Keratinocyte (primary cell): ENCODE results near the gene PHKA2. TPM values are rescaled to one million over a fixed set of nuclear protein-coding genes. Genes with fewer than 3 reads are reported as not detected.
"Not testable (repeated sequence)": the region's sequence is repeated elsewhere in the genome, so short reads cannot be mapped to it uniquely, and the experiment has no call there.

Experiments used
- DNase-seq: peaks from one replicate; pipeline ENCODE4 v3.0.0-alpha.2; 2011; ENCODE audit warnings: low read depth, missing footprints, low spot score
- FAIRE-seq: peaks from 2 replicates; lab custom pipeline; 2011; peaks lifted over from hg19 to GRCh38; lab: Jason Lieb, UNC
- H2AFZ ChIP-seq: 2 replicates; pipeline ENCODE4 v1.6.0; 2012; ENCODE audit warnings: low read length, control low read depth, inconsistent platforms; ENCODE audit not compliant: control insufficient read depth
- H3K27ac ChIP-seq: 2 replicates; pipeline ENCODE4 v1.5.1; 2011; ENCODE audit warnings: low read length; ENCODE audit not compliant: control insufficient read depth, insufficient read depth
- H3K27me3 ChIP-seq: 3 replicates; pipeline ENCODE4 v1.6.0; 2011; ENCODE audit warnings: low read length; ENCODE audit not compliant: control insufficient read depth, insufficient read depth; ENCODE audit errors: extremely low read depth
- H3K36me3 ChIP-seq, 2 experiments: 2 replicates in 1 of 2; 3 replicates in 1 of 2; pipeline ENCODE4 v1.5.1; 2011; ENCODE audit warnings: low read length in 2 of 2, mild to moderate bottlenecking in 1 of 2; ENCODE audit not compliant: control insufficient read depth in 2 of 2, insufficient read depth in 2 of 2; ENCODE audit errors: extremely low read depth in 1 of 2
- H3K4me1 ChIP-seq: 3 replicates; pipeline ENCODE4 v1.5.1; 2011; ENCODE audit warnings: low read length; ENCODE audit not compliant: control insufficient read depth, insufficient read depth; ENCODE audit errors: extremely low read depth
- H3K4me2 ChIP-seq: 3 replicates; pipeline ENCODE4 v1.6.0; 2011; ENCODE audit warnings: low read depth, low read length; ENCODE audit not compliant: control insufficient read depth, insufficient read depth; ENCODE audit errors: extremely low read depth
- H3K4me3 ChIP-seq, 3 experiments: fragments of 200-600 bp in 1 of 3; sonication (generic) in 1 of 3; 2 replicates in 2 of 3; 3 replicates in 1 of 3; pipeline ENCODE4 v1.5.1; 2011 to 2016; ENCODE audit warnings: low read length in 3 of 3, mild to moderate bottlenecking in 3 of 3, control low read depth in 2 of 3, inconsistent platforms in 1 of 3, low read depth in 1 of 3, mixed read lengths in 1 of 3, mixed run types in 1 of 3, moderate library complexity in 1 of 3; ENCODE audit not compliant: control insufficient read depth in 2 of 3, insufficient read depth in 2 of 3; ENCODE audit errors: extremely low read depth in 1 of 3
- H3K79me2 ChIP-seq: 2 replicates; pipeline ENCODE4 v1.6.0; 2012; ENCODE audit warnings: low read length; ENCODE audit not compliant: control insufficient read depth, insufficient read depth
- H3K9ac ChIP-seq: 3 replicates; pipeline ENCODE4 v1.6.0; 2011; ENCODE audit warnings: low read length; ENCODE audit not compliant: control insufficient read depth, insufficient read depth; ENCODE audit errors: extremely low read depth
- H3K9me1 ChIP-seq: 3 replicates; pipeline ENCODE4 v1.6.0; 2011; ENCODE audit warnings: low read length; ENCODE audit not compliant: control insufficient read depth, insufficient read depth; ENCODE audit errors: extremely low read depth
- H3K9me3 ChIP-seq: 2 replicates; pipeline ENCODE4 v1.5.1; 2012; ENCODE audit warnings: low read depth, low read length; ENCODE audit not compliant: control insufficient read depth
- H4K20me1 ChIP-seq: 3 replicates; pipeline ENCODE4 v1.6.0; 2011; ENCODE audit warnings: low read length; ENCODE audit not compliant: control insufficient read depth, insufficient read depth; ENCODE audit errors: extremely low read depth
- EZH2 ChIP-seq: IDR thresholded peaks from one replicate; pipeline ENCODE4 v1.6.1; 2012; ENCODE audit warnings: inconsistent platforms, mild to moderate bottlenecking, low read length, moderate library complexity
- dilution Hi-C: fragments of 300-500 bp; cut with MboI; formaldehyde crosslinking; loops from one replicate; pipeline ENCODE4 v1.7.0; 2020; ENCODE audit warnings: low sequenced_read_pairs; ENCODE audit not compliant: extremely low pct_ligation_motif_present
- polyA plus RNA-seq, 5 experiments: library from polyadenylated mRNA; depleted of rRNA in 3 of 5; stranded (reverse) in 3 of 5; stranded (forward) in 1 of 5; unstranded in 1 of 5; fragments of >200 nt; gene quantifications; 1 replicate in 1 of 5; 2 replicates in 3 of 5; 3 replicates in 1 of 5; pipeline versions ENCODE4 v1.2.1 to v1.2.3, GENCODE V29; 2011 to 2012; ENCODE audit warnings: missing spikeins in 2 of 5, low read depth in 1 of 5, low replicate concordance in 1 of 5
- TF ChIP-seq, protein P1 (sequence below), 3 experiments: IDR thresholded peaks in 1 of 3; conservative IDR thresholded peaks in 1 of 3; optimal IDR thresholded peaks in 1 of 3; 2 replicates in 2 of 3; 3 replicates in 1 of 3; pipeline versions ENCODE3 to v1.5.1; 2011; ENCODE audit warnings: low read length in 3 of 3, mild to moderate bottlenecking in 3 of 3, moderate library complexity in 2 of 3, control low read depth in 1 of 3, inconsistent platforms in 1 of 3; ENCODE audit not compliant: insufficient read depth in 2 of 3; ENCODE audit errors: extremely low read depth in 1 of 3

PHKA2 gene
- polyA plus RNA-seq, 1 donor (not counting 4 experiments of a cell fraction or from before 2014, with no cell fraction given), result 14.1 TPM

DNA sequence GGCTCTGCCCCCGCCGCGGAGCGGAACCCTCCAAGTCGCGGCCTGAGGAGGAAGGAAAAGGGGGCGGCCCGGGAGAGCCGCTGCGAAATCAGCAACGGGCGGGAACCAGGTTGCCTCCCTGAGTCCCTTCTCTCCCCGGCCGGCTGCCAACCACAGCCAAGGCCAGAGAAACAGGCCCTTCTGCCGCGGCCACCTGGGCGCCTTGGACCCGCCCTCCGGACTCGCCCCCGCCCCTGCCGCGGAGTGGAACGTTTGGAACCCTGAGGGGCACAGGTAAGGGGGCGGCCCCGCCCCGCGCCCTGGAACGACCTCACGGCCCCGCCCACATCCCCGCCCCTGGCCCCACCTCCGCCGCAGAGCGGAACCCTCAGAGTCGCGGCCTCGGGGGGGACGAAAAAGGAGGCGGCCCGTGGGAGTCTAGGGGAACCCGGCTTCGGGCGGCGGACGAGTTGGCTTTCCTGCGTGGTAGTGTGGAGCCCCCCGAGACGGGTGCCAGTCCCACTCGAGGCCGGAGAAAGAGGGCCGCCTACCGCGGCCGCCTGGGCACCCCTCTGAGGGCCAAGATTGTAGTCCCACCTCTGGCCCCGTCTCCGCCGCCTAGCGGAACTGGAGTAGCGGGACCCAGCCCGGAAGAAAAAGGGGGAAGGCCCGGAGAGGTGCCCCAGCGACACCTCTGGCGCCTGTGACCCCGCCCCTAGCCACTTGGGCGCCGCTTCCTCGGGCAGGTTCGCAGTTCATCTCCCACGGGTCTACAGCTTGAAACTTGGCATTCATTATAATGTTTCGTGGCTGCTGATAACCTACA, 669 bp upstream of the PHKA2 start:
- H3K4me1 ChIP-seq, result peaks cover 6% of the 10 kb centered on the region
- DNase-seq, result no peak
- peak overlapping the region; percentile 65 to 85 (median 75) for H3K4me3 ChIP-seq
- H3K27me3 ChIP-seq, result no peaks in the 10 kb centered on the region
- no peaks in the 10 kb centered on the region for H3K9me3 ChIP-seq
- H3K9ac ChIP-seq, result peak overlapping the region; percentile 79
- peak overlapping the region; percentile 77 for H2AFZ ChIP-seq
- H3K9me1 ChIP-seq, result no peaks in the 10 kb centered on the region
- H3K36me3 ChIP-seq, result no peaks in the 10 kb centered on the region
- H4K20me1 ChIP-seq, result no peaks in the 10 kb centered on the region
- no peak for FAIRE-seq
- dilution Hi-C loops, result no loop called here
- H3K79me2 ChIP-seq, result peaks cover 20% of the 10 kb centered on the region
- H3K4me2 ChIP-seq, result peak overlapping the region; percentile 90
- peak overlapping the region; percentile 77 for H3K27ac ChIP-seq
- TF ChIP-seq, protein P1, sequence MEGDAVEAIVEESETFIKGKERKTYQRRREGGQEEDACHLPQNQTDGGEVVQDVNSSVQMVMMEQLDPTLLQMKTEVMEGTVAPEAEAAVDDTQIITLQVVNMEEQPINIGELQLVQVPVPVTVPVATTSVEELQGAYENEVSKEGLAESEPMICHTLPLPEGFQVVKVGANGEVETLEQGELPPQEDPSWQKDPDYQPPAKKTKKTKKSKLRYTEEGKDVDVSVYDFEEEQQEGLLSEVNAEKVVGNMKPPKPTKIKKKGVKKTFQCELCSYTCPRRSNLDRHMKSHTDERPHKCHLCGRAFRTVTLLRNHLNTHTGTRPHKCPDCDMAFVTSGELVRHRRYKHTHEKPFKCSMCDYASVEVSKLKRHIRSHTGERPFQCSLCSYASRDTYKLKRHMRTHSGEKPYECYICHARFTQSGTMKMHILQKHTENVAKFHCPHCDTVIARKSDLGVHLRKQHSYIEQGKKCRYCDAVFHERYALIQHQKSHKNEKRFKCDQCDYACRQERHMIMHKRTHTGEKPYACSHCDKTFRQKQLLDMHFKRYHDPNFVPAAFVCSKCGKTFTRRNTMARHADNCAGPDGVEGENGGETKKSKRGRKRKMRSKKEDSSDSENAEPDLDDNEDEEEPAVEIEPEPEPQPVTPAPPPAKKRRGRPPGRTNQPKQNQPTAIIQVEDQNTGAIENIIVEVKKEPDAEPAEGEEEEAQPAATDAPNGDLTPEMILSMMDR (optimal IDR thresholded peaks at IDR 0.05 in 1 of 3, IDR thresholded peaks at IDR 0.05 in 1 of 3, conservative IDR thresholded peaks at IDR 0.05 in 1 of 3; ENCODE audit: extremely low read depth in 1 of 3, insufficient read depth in 2 of 3, low read length in 3 of 3), result peak in 1 of 3 experiments; percentile 55
- no peak for TF ChIP-seq EZH2

DNA sequence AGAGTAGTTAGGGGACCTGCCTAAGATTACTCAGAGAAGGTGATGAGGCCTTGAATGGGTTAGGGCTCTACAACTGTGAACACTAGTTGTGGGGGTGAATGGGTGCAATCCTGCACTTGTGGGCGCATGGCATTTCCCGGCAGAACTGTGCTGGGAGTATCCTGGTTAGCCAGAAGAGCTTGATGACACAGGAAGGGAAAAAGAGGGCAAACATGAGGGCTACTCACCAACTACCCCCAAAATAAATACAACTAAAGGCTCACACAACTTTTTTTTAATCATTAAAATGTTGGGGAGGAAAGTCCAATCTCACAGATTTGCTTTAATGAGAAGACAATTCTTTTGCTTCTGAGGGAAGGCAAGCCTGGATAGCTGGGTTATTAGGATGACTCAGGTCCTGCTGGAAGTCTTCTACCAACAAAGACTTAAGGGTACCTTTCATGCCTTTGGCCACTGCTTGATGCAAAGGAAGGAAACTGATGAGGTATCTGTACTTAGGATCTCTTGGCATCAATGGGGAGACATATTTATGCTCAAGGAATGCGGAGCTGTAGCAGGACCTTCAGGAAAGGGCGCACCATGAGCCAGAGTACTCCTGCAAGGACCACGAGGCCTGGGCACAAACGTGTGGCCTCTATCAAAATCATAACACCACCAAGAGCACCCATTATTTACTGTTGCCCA, 2.6 kb downstream of the PHKA2 start:
- dilution Hi-C loops, result no loop called here
- Histone ChIP-seq H3K36me3 (no peaks in the 10 kb centered on the region), H3K9me1 (no peaks in the 10 kb centered on the region), H3K4me1 (peaks cover 6% of the 10 kb centered on the region), H3K9me3 (no peaks in the 10 kb centered on the region), H2AFZ (no peak overlapping the region), H4K20me1 (no peaks in the 10 kb centered on the region), H3K4me2 (no peak overlapping the region), H3K4me3 (no peak overlapping the region), H3K27me3 (no peaks in the 10 kb centered on the region), H3K9ac (no peak overlapping the region), H3K79me2 (peaks cover 20% of the 10 kb centered on the region), H3K27ac (no peak overlapping the region)
- TF ChIP-seq, protein P1 (optimal IDR thresholded peaks at IDR 0.05 in 1 of 3, IDR thresholded peaks at IDR 0.05 in 1 of 3, conservative IDR thresholded peaks at IDR 0.05 in 1 of 3; ENCODE audit: extremely low read depth in 1 of 3, insufficient read depth in 2 of 3, low read length in 3 of 3), result no peak
- TF ChIP-seq EZH2, result no peak
- FAIRE-seq, result no peak
- no peak for DNase-seq

DNA sequence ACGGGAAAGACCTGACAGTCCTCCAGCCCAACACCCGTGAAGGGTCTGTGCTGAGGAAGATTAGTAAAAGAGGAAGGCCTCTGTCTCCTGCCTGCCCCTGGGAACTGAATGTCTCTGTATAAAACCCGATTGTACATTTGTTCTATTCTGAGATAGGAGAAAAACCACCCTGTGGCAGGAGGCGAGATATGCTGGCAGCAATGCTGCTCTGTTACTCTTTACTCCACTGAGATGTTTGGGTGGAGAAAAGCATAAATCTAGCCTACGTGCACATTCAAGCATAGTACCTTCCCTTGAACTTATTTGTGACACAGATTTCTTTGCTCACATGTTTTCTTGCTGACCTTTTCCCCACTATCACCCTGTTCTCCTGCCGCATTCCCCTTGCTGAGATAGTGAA, 3.7 kb downstream of the PHKA2 start:
- H4K20me1 ChIP-seq, H3K9me1 ChIP-seq, H3K36me3 ChIP-seq, H3K27ac ChIP-seq, FAIRE-seq, H3K4me2 ChIP-seq, H3K4me3 ChIP-seq, H3K27me3 ChIP-seq, DNase-seq, H3K9me3 ChIP-seq, H3K4me1 ChIP-seq, H3K9ac ChIP-seq, H2AFZ ChIP-seq, dilution Hi-C loops: not testable (repeated sequence)
- H3K79me2 ChIP-seq, result peaks cover 20% of the 10 kb centered on the region
